ENCODE results near the gene HELZ.

The HELZ gene

DNA sequence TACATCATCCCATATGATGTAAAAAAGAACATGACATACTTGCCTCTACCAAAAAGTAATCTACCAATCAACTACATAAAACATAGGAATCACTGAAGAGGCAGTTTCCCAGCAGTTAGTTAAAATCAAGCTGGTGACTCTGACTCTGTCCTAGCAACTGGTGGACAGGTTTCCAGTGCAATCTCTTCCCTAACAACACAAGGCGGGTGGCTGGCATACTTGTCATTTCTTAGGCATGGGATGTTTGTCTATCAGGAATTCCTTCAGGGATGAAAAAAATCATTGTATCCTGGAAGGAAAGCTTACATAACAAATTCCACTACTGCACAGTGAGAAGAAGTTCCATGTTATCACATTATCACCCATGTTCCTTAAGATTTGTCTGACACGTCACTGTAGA lies 50.9 kb downstream of the HELZ start:
- DNase-seq (ENCODE audit: low spot score): no peak

DNA sequence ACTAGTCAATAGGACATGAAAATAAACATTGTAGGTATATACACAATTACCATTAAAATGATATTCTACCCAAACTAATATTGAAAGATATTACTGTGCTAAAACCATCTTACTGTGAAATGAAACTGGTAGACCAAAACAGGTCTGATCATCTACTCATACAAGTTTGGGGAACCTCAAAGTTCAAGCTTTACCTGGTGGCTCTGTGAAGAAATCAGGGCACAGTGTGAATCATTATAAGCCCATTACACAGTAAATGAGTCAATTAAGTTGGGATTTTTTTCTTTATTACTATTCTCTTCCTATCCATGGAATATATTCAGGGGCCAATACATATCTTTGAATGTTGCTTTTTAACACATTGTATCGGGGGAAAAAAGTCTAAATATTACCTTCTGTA lies 57.1 kb downstream of the HELZ start:
- no peak for DNase-seq (ENCODE audit: low spot score)

- no peak for DNase-seq (ENCODE audit: low spot score)
These were observed 58.2 kb downstream of the HELZ start for GRCh38 chr17:67186782-67187181.

- no peak for DNase-seq (ENCODE audit: low spot score)
These were observed 61.5 kb downstream of the HELZ start for GRCh38 chr17:67183531-67183930.

DNA sequence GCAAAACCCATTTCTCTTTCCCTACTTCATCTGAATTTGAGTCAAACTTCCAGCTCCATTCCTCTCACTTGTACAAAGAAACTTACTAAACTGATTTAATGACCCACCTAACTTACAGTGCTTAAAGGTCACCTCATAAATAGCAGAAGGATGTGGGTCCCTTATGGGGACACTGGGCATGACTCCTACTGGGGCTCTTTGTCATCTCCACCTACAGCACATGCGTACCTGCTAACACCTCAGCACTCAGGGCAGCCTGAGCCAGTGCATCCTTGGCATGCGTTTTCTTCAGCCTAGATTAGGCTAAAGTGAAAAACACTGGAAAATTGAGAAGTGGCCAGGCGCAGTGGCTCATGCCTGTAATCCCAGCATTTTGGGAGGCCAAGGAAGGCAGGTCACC lies 63.2 kb downstream of the HELZ start:
- no peak for DNase-seq (ENCODE audit: low spot score)

DNA sequence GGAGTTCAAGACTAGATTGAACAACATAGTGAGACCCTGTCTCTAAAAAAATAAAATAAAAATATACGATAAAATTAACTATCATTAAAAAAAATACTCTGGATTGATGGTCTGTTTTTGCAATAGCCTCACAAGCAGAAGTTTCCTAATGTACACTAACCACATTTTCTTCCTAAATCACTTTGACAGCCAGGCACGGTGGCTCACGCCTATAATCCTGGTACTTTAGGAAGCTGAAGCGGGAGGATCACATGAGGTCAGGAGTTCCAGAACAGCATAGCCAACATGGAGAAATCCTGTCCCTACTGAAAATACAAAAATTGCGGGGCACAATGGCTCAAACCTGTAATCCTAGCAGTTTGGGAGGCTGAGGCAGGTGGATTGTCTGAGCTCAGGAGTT lies 64.7 kb downstream of the HELZ start:
- no peak for DNase-seq (ENCODE audit: low spot score)

GRCh38 chr17:67178555-67178954 lies 66.4 kb downstream of the HELZ start:
- DNase-seq (ENCODE audit: low spot score): no peak

GRCh38 chr17:67177732-67178131 lies 67.3 kb downstream of the HELZ start:
- no peak for DNase-seq (ENCODE audit: low spot score)

DNA sequence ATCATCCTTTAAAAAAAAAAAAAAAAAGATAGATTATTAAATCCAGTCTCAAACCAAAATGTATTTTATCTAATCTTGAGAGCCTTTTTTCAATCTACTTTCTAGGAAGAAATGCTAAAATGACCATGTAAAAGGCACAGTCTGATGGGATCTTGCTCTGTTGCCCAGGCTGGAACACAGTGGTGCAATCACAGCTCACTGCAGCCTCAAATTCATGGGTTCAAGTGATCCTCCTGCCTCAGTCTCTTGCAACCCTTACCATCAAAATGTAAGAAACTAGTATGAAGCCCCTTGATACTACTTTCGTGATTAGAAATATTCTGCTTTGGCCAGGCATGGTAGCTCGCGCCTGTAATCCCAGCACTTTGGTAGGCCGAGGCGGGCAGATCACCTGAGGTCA lies 70.8 kb downstream of the HELZ start:
- no peak for DNase-seq (ENCODE audit: low spot score)

GRCh38 chr17:67171560-67171959 lies 73.4 kb downstream of the HELZ start:
- no peak for DNase-seq (ENCODE audit: low spot score)

- no peak for DNase-seq (ENCODE audit: low spot score)
These were observed 76.5 kb downstream of the HELZ start for GRCh38 chr17:67168496-67168895.

- DNase-seq (ENCODE audit: low spot score): no peak
These were observed 79.8 kb downstream of the HELZ start for GRCh38 chr17:67165201-67165600.

GRCh38 chr17:67164302-67164701 lies 80.7 kb downstream of the HELZ start:
- no peak for DNase-seq (ENCODE audit: low spot score)

DNA sequence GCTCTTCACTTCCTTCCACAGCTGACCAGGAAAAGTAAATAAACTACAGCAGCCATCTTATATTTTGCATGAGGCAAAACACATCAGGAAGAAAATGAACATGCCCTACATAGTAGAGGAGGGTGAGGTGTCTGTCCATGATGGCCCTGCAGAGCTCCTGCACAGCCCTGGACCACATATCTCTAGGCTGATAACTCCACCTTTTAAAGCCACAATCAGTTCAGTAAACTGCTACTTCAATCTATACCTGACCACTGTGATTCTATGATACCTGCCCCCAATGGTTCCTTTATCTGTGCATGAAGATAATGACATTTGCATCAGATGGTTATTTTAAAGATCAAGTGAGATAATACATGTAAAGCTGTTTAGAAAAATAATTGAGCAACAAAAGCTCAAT lies 82.2 kb downstream of the HELZ start:
- DNase-seq (ENCODE audit: low spot score): no peak

DNA sequence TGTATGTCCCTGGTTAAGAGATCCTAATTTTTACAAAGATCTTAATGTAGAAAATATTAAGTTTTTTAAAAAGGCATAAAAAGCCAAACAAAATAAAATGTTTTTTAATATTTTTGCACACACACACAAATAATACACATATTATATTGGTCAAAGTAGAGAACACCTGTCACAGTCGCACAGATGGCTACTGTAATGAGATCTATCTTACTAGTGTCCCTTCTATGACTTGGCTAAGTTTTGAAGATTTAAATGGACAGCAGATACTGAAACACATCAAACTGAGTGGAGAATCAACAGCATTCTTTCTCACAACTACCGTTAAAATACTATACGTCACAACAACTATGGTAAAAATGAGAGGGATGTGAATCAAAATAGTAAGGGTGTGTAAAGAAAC lies 83.4 kb downstream of the HELZ start:
- no peak for DNase-seq (ENCODE audit: low spot score)

- no peak for DNase-seq (ENCODE audit: low spot score)
These were observed 84.2 kb downstream of the HELZ start for GRCh38 chr17:67160791-67161190.

GRCh38 chr17:67157732-67158639 lies 87.0 kb downstream of the HELZ start:
- DNase-seq (ENCODE audit: low spot score): no peak

DNA sequence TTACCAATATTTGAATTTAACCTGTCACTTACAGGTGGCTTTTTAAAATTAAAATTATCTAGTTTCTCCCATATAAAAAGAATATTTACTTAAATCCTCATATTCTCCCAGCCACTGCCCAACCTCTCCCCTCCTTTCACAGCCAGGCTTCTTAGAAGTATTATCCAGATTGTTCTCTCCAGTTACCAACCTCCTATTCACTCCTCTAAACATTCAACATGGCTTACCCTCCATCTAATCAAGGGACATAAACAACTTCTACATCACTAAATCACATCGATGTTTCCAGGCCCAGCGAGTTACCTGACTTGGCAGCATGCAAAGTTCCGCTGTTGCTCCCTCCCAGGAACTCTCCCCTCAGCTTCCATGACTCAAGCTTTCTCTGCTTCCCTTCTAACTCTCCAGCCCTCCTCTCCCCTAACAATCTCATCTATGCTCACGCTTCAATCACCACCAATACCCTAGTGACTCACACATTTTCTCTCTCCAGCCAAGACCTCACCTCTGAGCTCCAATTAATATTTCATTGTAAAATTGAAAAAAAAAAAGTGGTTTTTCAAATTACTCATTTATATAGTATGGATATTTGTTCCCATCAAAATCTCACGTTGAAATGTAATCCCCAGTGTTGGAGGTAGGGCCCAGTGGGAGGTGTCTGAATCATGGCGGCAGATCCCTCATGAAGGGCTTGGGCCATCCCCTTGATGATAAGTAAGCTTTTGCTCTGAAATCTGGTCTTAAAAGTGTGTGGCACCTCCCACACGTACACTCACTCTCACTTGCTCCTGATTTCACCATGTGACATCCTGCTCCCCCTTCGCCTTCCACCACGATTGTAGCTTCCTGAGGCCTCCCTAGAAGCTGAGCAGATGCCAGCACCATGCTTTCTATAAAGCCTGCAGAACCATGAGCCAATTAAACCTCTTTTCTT lies 88.5 kb downstream of the HELZ start:
- no peak for DNase-seq (ENCODE audit: low spot score)

- no peak for DNase-seq (ENCODE audit: low spot score)
These were observed 92.2 kb downstream of the HELZ start for GRCh38 chr17:67152824-67153223.

- DNase-seq (ENCODE audit: low spot score): no peak
These were observed 93.3 kb downstream of the HELZ start for GRCh38 chr17:67151717-67152116.

DNA sequence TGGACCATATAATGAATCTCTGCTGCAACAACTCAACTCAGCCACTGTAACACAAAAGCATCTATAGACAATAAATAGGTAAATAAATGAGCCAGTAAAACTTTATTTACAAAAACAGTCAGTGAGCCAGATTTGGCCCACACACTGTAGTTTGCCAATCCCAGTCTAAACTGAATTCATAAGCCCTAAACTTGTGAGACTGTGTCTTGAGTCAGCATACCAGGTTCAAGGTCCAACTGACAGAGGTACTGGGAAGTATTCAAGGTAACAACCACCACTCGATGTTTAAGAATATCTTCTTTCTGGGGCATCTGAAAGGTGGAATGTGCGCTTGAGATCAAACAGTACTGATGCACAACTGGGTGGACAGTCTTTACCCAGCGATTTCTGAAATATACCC lies 94.2 kb downstream of the HELZ start:
- no peak for DNase-seq (ENCODE audit: low spot score)

DNA sequence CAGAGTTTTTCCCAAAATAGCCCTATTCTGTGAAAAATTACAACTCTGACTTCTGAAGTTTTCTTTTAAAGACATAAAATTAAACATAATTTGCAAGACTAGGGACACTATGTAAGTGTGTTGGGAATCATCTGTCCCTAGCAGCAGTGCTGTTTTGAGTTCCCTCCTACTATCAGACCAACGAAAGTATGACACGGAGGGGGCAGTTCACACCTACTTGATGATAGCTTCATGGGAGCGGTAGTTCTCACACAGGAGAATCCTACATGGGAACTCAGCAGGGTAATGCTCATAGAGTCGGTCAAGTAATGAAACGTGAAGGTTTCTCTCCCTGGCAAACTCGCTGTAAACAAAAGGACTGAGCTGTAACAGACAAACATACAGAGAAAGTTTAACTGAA lies 96.6 kb downstream of the HELZ start:
- DNase-seq (ENCODE audit: low spot score): no peak

DNA sequence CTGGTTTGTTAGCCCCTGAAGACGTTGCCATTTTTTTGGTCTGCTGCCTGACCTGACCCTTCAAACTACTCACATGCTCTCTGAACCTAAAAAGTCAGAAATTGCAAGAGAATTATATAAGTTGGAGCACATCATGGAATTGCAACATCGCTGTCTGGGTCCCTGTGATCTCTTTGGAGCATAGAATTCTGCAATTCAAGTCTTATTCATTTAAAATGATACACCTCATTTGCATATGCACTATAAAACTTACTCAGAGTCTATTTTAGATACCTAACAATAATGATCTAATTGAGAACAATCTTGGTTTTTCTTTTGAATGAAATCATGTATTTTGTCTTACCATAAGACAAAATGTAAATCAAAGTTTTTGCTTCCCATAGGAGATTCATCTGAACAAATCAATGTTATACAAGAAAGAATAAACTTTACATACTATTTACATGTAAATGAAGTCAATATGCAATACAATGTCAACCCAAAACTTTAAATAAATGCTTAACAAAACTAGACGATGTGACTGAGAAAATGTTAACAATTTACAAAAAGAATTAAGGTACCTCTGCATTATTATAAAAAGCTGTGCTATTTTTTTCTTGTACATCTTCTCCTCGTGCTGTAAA lies 99.7 kb downstream of the HELZ start:
- DNase-seq (ENCODE audit: low spot score): no peak
